Fibroblast of skin of back (primary cell): ENCODE results near the gene CRYBB1.

Source experiments
- DNase-seq: peaks from one replicate; pipeline ENCODE4 v3.0.0-alpha.2; 2013

CRYBB1 gene

DNA sequence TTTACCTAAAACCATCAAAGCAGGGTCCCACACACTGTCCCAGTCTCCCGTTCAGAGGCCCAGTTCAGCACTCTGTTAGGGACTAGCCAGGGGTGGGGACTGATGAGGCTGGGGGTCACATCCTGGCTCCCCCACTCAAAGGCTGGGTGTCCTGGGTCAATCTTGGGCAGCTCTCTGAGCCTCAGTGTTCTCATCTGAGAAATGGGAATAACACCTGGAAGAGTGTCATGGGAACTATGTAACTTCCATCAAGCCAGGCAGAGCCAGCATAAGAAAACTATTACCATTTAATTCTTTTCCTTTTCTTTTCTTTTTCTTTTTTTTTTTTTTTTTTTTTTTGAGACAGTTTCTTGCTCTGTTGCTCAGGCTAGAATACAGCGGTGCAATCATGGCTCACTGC, 66.3 kb downstream of the CRYBB1 start:
- no peak for DNase-seq

DNA sequence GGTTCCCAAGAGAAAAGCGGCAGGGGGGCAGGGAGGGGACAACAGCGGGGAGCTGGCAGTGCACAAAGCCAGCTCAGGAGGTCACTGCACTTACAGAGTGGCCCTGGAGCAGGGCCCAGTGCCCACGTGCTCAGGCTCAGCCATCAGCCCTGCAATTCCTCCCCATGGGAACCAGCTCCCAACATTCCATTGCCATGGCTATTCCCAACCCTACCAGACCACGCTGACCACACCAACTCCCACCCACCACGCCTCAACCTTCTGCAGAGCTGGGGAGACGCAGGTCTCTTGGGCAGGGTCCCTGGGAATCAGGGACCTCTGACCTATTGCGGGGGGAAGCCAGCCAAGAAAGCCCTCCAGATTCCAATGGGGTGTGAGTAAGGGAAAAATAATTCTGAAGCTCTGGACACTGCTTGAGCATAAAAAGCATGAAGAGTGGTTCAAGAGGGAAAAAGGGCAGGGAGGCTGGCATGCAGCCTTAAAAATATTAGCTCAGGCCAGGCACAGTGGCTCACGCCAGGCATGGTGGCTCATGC, 67.3 kb downstream of the CRYBB1 start:
- peak; percentile 93 for DNase-seq

DNA sequence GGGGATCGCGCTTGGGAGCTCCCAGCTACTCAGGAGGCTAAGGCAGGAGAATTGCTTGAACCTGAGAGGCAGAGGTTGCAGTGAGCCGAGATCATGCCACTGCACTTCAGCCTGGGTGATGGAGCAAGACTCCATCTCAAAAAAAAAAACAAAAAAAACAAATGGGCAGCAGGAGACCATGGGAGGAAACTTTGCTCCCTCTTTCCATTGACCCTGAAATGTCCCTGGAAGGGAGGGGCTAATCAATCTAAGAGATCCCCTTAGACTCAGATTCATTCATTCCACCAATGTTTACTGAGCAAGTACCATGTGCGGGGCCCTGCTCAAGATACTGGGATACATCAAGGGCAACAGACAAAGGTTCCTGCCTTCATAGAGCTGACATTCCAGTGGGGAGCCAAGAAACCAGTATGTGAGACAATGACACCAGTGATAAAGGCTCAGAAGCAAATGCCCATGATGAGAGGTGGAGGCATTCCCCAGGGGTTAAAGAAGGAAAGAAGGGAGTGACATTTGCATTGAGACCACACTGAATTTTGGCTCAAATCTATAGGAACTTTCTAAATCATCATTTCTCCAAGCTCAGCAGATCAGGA, 67.8 kb downstream of the CRYBB1 start:
- DNase-seq, result no peak
